Spleen (tissue), 7 donors: ENCODE data around the gene MXD3.

Experiments
- POLR2A ChIP-seq, 3 donors: fragments of 450-650 bp; IDR thresholded peaks; one replicate each; pipeline ENCODE4 v1.5.1; 2017; ENCODE audit warnings: antibody characterized with exemption in 3 of 3, mild to moderate bottlenecking in 1 of 3
- TF ChIP-seq, protein P1 (sequence below), 11 experiments: fragments of 200-600 bp in 7 of 11; fragments of 450-650 bp in 4 of 11; sonication (generic) in 4 of 11; IDR thresholded peaks in 8 of 11; conservative IDR thresholded peaks in 3 of 11; 1 replicate in 7 of 11; 2 replicates in 4 of 11; pipeline versions ENCODE4 v1.4.0 to v1.8.0; 2016 to 2021; ENCODE audit warnings: antibody characterized with exemption in 11 of 11, inconsistent platforms in 4 of 11, mild to moderate bottlenecking in 1 of 11
- donor health status: DM: no; HTN: no; CAD: no; lungs with moderate emphysema.
- donor health status: DM: no; HTN: no; CAD: no.
- donor health status: DM: no; HTN: no; CAD: no.

DNA sequence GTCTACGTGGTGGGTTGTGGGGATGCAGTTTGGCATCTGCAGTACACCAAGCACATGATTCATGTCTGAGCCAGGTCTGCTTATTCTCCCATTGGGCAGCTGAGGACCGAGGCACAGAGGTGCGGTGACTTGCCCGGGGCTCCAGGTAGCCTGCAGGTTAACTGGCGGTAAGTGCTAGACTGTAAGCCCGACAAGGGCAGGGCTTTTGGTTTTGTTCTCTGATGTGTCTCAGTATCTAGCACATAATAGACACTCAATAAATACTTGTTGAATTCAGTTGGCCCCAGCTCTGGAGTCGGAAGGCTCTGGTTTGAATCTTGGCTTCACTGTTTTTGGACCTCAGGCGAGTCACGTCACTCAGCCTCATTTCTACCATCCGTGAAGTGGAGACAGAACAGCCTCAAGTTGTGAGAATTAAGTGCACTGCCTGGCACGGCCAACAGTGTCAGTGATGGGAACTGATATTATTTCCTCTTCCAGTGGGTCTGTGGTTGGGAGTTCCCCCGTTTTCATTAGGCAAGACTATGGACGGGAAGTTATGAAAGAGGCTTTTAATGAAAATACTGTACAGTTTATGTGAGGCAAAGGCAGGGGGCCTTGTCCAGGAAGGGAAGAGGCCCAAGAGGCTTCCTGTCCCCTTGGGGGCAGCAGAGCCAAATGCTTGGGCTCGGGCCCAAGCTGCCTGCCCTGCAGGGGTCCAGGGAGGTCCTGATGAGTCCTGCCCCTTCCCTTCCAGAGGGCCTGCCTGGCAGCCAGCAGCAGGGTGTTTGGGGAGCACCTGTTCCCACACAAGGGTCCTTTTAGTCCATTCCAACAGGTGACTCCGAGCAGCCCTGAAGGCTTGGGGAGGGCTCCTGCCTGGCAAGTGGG, 4.8 kb downstream of the MXD3 start:
- TF ChIP-seq, protein P1, sequence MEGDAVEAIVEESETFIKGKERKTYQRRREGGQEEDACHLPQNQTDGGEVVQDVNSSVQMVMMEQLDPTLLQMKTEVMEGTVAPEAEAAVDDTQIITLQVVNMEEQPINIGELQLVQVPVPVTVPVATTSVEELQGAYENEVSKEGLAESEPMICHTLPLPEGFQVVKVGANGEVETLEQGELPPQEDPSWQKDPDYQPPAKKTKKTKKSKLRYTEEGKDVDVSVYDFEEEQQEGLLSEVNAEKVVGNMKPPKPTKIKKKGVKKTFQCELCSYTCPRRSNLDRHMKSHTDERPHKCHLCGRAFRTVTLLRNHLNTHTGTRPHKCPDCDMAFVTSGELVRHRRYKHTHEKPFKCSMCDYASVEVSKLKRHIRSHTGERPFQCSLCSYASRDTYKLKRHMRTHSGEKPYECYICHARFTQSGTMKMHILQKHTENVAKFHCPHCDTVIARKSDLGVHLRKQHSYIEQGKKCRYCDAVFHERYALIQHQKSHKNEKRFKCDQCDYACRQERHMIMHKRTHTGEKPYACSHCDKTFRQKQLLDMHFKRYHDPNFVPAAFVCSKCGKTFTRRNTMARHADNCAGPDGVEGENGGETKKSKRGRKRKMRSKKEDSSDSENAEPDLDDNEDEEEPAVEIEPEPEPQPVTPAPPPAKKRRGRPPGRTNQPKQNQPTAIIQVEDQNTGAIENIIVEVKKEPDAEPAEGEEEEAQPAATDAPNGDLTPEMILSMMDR (IDR thresholded peaks at IDR 0.05 in 8 of 11, conservative IDR thresholded peaks at IDR 0.05 in 3 of 11), result peak in 6 of 11 experiments; percentile 6 to 70 (median 36)
- no peak for TF ChIP-seq POLR2A (IDR thresholded peaks at IDR 0.05)
